Stimulated activated CD4-positive, alpha-beta T cell treated with anti-CD3 and anti-CD28 coated beads, Interleukin-1b, Interleukin-23, amount 100 ng/mL, for 1 hour (primary cell): ENCODE measurements around the gene NEK8.

Experiments used
- DNase-seq, 2 donors: peaks; one replicate each; pipeline ENCODE4 v3.0.0-alpha.2; 2020; ENCODE audit warnings: low read depth in 2 of 2

The NEK8 gene

GRCh38 chr17:28728364-28729200 is at the start of gene NEK8:
NEK8 (plus strand) TSS chr17:28728788; CDS start chr17:28728814, 26 bp downstream.
- DNase-seq: peak; percentile 94 to 98

- DNase-seq: no peak
These were observed 45.9 kb upstream of the NEK8 start for GRCh38 chr17:28682655-28683054.

- DNase-seq: no peak
These were observed 43.6 kb upstream of the NEK8 start for GRCh38 chr17:28684963-28685362.

GRCh38 chr17:28685366-28685765 is 43.2 kb upstream of the NEK8 start:
- no peak for DNase-seq

- no peak for DNase-seq
These were observed 42.3 kb upstream of the NEK8 start for GRCh38 chr17:28686296-28686695.

GRCh38 chr17:28688481-28688880 is 40.1 kb upstream of the NEK8 start:
- no peak for DNase-seq

GRCh38 chr17:28689011-28689410 is 39.6 kb upstream of the NEK8 start:
- DNase-seq: no peak

- DNase-seq: no peak
These were observed 34.7 kb upstream of the NEK8 start for GRCh38 chr17:28693869-28694268.

- no peak for DNase-seq
These were observed 30.2 kb upstream of the NEK8 start for GRCh38 chr17:28698253-28698941.

- DNase-seq: no peak
These were observed 28.3 kb upstream of the NEK8 start for GRCh38 chr17:28700278-28700677.

GRCh38 chr17:28700830-28701492 is 27.6 kb upstream of the NEK8 start:
- DNase-seq: no peak

GRCh38 chr17:28702026-28702751 is 26.4 kb upstream of the NEK8 start:
- DNase-seq: no peak

GRCh38 chr17:28702752-28703150 is 25.8 kb upstream of the NEK8 start:
- DNase-seq: no peak

- no peak for DNase-seq
These were observed 24.9 kb upstream of the NEK8 start for GRCh38 chr17:28703552-28704218.

- DNase-seq: no peak
These were observed 24.2 kb upstream of the NEK8 start for GRCh38 chr17:28704219-28704858.

- no peak for DNase-seq
These were observed 23.4 kb upstream of the NEK8 start for GRCh38 chr17:28705074-28705659.

- no peak for DNase-seq
These were observed 22.8 kb upstream of the NEK8 start for GRCh38 chr17:28705728-28706334.

GRCh38 chr17:28706471-28707338 is 21.9 kb upstream of the NEK8 start:
- no peak for DNase-seq

- DNase-seq: no peak
These were observed 21.3 kb upstream of the NEK8 start for GRCh38 chr17:28707339-28707720.
